Skin of body (tissue), 2 donors: ENCODE results near the gene ARHGDIB. TPM values are rescaled to one million over a fixed set of nuclear protein-coding genes. Genes with fewer than 3 reads are reported as not detected.
A peak's percentile ranks its signal among the peaks of the same experiment; 100 is the strongest.

ENCODE experiments used
- DNase-seq: peaks from one replicate; lab custom pipeline; 2025; lab: John Stamatoyannopoulos, UW
- total RNA-seq: library from RNA; depleted of rRNA; stranded (reverse); fragments of >200 nt; gene quantifications from one replicate; pipeline ENCODE4 v1.2.3, GENCODE V29; 2014

ARHGDIB gene
- total RNA-seq, 1 donor from 2014 or later = 36.7 TPM

GRCh38 chr12:14931791-14932560, 29.4 kb downstream of the ARHGDIB start:
- no peak for DNase-seq

- DNase-seq = no peak
Measured at GRCh38 chr12:14931359-14931758, 30.0 kb downstream of the ARHGDIB start.

- no peak for DNase-seq
Measured at GRCh38 chr12:14930299-14930698, 31.1 kb downstream of the ARHGDIB start.

GRCh38 chr12:14928931-14929330, 32.5 kb downstream of the ARHGDIB start:
- DNase-seq = peak; percentile 58

- DNase-seq = no peak
Measured at GRCh38 chr12:14927267-14927666, 34.1 kb downstream of the ARHGDIB start.

GRCh38 chr12:14924541-14924940, 36.9 kb downstream of the ARHGDIB start:
- DNase-seq = no peak

GRCh38 chr12:14923944-14924343, 37.5 kb downstream of the ARHGDIB start:
- DNase-seq = no peak

- DNase-seq = no peak
Measured at GRCh38 chr12:14921218-14921617, 40.2 kb downstream of the ARHGDIB start.

- no peak for DNase-seq
Measured at GRCh38 chr12:14920475-14921126, 40.8 kb downstream of the ARHGDIB start.

- no peak for DNase-seq
Measured at GRCh38 chr12:14919455-14919854, 41.9 kb downstream of the ARHGDIB start.

- DNase-seq = no peak
Measured at GRCh38 chr12:14915736-14916135, 45.7 kb downstream of the ARHGDIB start.

GRCh38 chr12:14913381-14913781, 48.0 kb downstream of the ARHGDIB start:
- no peak for DNase-seq

GRCh38 chr12:14911131-14911530, 50.3 kb downstream of the ARHGDIB start:
- no peak for DNase-seq

GRCh38 chr12:14910090-14910915, 51.1 kb downstream of the ARHGDIB start:
- no peak for DNase-seq

- DNase-seq = no peak
Measured at GRCh38 chr12:14907953-14908352, 53.4 kb downstream of the ARHGDIB start.

- no peak for DNase-seq
Measured at GRCh38 chr12:14906114-14906513, 55.3 kb downstream of the ARHGDIB start.

- peak; percentile 56 for DNase-seq
Measured at GRCh38 chr12:14905269-14906004, 56.0 kb downstream of the ARHGDIB start.

- no peak for DNase-seq
Measured at GRCh38 chr12:14904854-14905253, 56.5 kb downstream of the ARHGDIB start.

GRCh38 chr12:14903386-14904098, 57.9 kb downstream of the ARHGDIB start:
- DNase-seq = no peak

- DNase-seq = no peak
Measured at GRCh38 chr12:14902465-14902864, 58.9 kb downstream of the ARHGDIB start.

- no peak for DNase-seq
Measured at GRCh38 chr12:14901228-14901562, 60.2 kb downstream of the ARHGDIB start.
